ENCODE results near the gene NOTO. TPM values are rescaled to one million over a fixed set of nuclear protein-coding genes. Genes with fewer than 3 reads are reported as not detected.

The NOTO gene
- total and polyA plus RNA-seq, 2 experiments from 2014 or later = not detected

GRCh38 chr2:73205611-73206010, 3.2 kb downstream of the NOTO start:
- Histone ChIP-seq H3K4me2 (no peak overlapping the region), H3K27me3 (peaks cover 48% of the 10 kb centered on the region), H3K36me3 (replicated peaks; ENCODE audit: insufficient read depth, low read depth) (no peaks in the 10 kb centered on the region), H2AFZ (no peak overlapping the region), H3K9me3 (ENCODE audit: low read depth) (no peaks in the 10 kb centered on the region), H3K4me3 (no peak overlapping the region), H3K79me2 (no peaks in the 10 kb centered on the region), H3K27ac (no peak overlapping the region), H3K9me2 (replicated peaks; ENCODE audit: insufficient read depth) (no peaks in the 10 kb centered on the region), H3K4me1 (ENCODE audit: insufficient read depth) (peaks cover 15% of the 10 kb centered on the region), H4K20me1 (ENCODE audit: insufficient read depth, poor library complexity, severe bottlenecking) (no peaks in the 10 kb centered on the region)
- 82% methylated on average over 6 of the region's 6 CpGs for WGBS (ENCODE audit: low lambda C conversion rate, missing lambda C conversion rate)
- TF ChIP-seq EZH2 (IDR thresholded peaks at IDR 0.05; ENCODE audit: borderline replicate concordance) (no peak), EZH2phosphoT487 (IDR thresholded peaks at IDR 0.05; ENCODE audit: low read depth, severe bottlenecking, unreplicated experiment) (no peak)
- TF ChIP-seq, protein P1, sequence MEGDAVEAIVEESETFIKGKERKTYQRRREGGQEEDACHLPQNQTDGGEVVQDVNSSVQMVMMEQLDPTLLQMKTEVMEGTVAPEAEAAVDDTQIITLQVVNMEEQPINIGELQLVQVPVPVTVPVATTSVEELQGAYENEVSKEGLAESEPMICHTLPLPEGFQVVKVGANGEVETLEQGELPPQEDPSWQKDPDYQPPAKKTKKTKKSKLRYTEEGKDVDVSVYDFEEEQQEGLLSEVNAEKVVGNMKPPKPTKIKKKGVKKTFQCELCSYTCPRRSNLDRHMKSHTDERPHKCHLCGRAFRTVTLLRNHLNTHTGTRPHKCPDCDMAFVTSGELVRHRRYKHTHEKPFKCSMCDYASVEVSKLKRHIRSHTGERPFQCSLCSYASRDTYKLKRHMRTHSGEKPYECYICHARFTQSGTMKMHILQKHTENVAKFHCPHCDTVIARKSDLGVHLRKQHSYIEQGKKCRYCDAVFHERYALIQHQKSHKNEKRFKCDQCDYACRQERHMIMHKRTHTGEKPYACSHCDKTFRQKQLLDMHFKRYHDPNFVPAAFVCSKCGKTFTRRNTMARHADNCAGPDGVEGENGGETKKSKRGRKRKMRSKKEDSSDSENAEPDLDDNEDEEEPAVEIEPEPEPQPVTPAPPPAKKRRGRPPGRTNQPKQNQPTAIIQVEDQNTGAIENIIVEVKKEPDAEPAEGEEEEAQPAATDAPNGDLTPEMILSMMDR (IDR thresholded peaks at IDR 0.05; ENCODE audit: poor library complexity) = no peak
- DNase-seq (ENCODE audit: low spot score) = no peak

DNA sequence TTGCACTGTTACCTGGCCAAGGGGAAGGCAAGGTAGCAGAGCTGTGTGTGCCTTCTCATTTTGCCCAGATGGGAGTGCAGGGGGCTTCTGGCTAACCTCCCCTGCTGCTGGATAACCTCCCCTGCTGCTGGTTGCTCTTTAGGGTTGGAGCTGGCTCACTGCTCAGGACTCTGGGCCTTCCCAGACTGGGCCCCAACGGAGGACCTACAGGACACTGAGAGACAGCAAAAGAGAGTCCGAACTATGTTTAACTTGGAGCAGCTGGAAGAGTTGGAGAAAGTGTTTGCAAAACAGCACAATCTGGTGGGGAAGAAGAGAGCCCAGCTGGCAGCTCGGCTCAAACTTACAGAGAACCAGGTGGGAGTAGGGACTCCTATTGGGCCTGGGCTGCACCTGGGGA, 5.9 kb downstream of the NOTO start:
- TF ChIP-seq, protein P1 (IDR thresholded peaks at IDR 0.05; ENCODE audit: poor library complexity) = no peak
- TF ChIP-seq EZH2 (IDR thresholded peaks at IDR 0.05; ENCODE audit: borderline replicate concordance) = no peak
- no peak for TF ChIP-seq EZH2phosphoT487 (IDR thresholded peaks at IDR 0.05; ENCODE audit: low read depth, severe bottlenecking, unreplicated experiment)
- no peaks in the 10 kb centered on the region for H3K9me3 ChIP-seq (ENCODE audit: low read depth)
- no peaks in the 10 kb centered on the region for H3K9me2 ChIP-seq (replicated peaks; ENCODE audit: insufficient read depth)
- H3K4me1 ChIP-seq (ENCODE audit: insufficient read depth) = peaks cover 4% of the 10 kb centered on the region
- no peaks in the 10 kb centered on the region for H3K36me3 ChIP-seq (replicated peaks; ENCODE audit: insufficient read depth, low read depth)
- H3K27ac ChIP-seq = no peak overlapping the region
- peaks cover 22% of the 10 kb centered on the region for H3K27me3 ChIP-seq
- WGBS (ENCODE audit: low lambda C conversion rate, missing lambda C conversion rate) = 78% methylated on average over 3 of the region's 3 CpGs
- H3K4me2 ChIP-seq = no peak overlapping the region
- H4K20me1 ChIP-seq (ENCODE audit: insufficient read depth, poor library complexity, severe bottlenecking) = no peaks in the 10 kb centered on the region
- no peak overlapping the region for H2AFZ ChIP-seq
- no peak overlapping the region for H3K4me3 ChIP-seq
- H3K79me2 ChIP-seq = no peaks in the 10 kb centered on the region
- DNase-seq (ENCODE audit: low spot score) = no peak

- no peaks in the 10 kb centered on the region for H3K9me2 ChIP-seq (replicated peaks; ENCODE audit: insufficient read depth)
Measured at GRCh38 chr2:73210019-73210418, 7.6 kb downstream of the NOTO start.

More at GRCh38 chr2:73210019-73210418, 7.6 kb downstream of the NOTO start:
- no peak overlapping the region for H3K4me3 ChIP-seq
- peaks cover 8% of the 10 kb centered on the region for H3K27me3 ChIP-seq
- WGBS (ENCODE audit: low lambda C conversion rate, missing lambda C conversion rate) = 58% methylated on average over 4 of the region's 4 CpGs
- no peaks in the 10 kb centered on the region for H3K9me3 ChIP-seq (ENCODE audit: low read depth)
- H3K4me1 ChIP-seq (ENCODE audit: insufficient read depth) = peaks cover 9% of the 10 kb centered on the region
- no peaks in the 10 kb centered on the region for H3K36me3 ChIP-seq (replicated peaks; ENCODE audit: insufficient read depth, low read depth)
- no peak overlapping the region for H3K27ac ChIP-seq
- TF ChIP-seq, protein P1 (IDR thresholded peaks at IDR 0.05; ENCODE audit: poor library complexity) = no peak
- TF ChIP-seq EZH2phosphoT487 (IDR thresholded peaks at IDR 0.05; ENCODE audit: low read depth, severe bottlenecking, unreplicated experiment) (no peak), EZH2 (IDR thresholded peaks at IDR 0.05; ENCODE audit: borderline replicate concordance) (no peak)
- no peak overlapping the region for H3K4me2 ChIP-seq
- no peak overlapping the region for H2AFZ ChIP-seq
- no peak for DNase-seq (ENCODE audit: low spot score)
- H3K79me2 ChIP-seq = peaks cover 4% of the 10 kb centered on the region
- no peaks in the 10 kb centered on the region for H4K20me1 ChIP-seq (ENCODE audit: insufficient read depth, poor library complexity, severe bottlenecking)

All from hepatocyte (in vitro differentiated cells).